Liver (tissue), 3 donors: Measurements from ENCODE around the gene MAP3K3.

ENCODE experiments used
- CTCF ChIP-seq: fragments of 150-350 bp; IDR thresholded peaks from 2 replicates; pipeline ENCODE4 v1.5.1; 2017; ENCODE audit warnings: improper control_type of control experiment, low read depth, low read length; ENCODE audit not compliant: missing input control
- FOXA1 ChIP-seq: IDR thresholded peaks from 2 replicates; pipeline ENCODE4 v1.6.1; 2016; ENCODE audit warnings: antibody characterized with exemption
- REST ChIP-seq: IDR thresholded peaks from 2 replicates; pipeline ENCODE4 v1.6.1; 2016; ENCODE audit warnings: antibody characterized with exemption, mild to moderate bottlenecking
- RXRA ChIP-seq, 2 donors: IDR thresholded peaks; 2 replicates each; pipeline ENCODE4 v1.6.1; 2017 to 2018; ENCODE audit warnings: antibody characterized with exemption in 2 of 2, mild to moderate bottlenecking in 1 of 2
- SP1 ChIP-seq: IDR thresholded peaks from 2 replicates; pipeline ENCODE4 v1.6.1; 2018; ENCODE audit warnings: antibody characterized with exemption, mild to moderate bottlenecking
- TAF1 ChIP-seq: conservative IDR thresholded peaks from 2 replicates; pipeline ENCODE4 v1.6.1; 2016; ENCODE audit warnings: antibody characterized with exemption, mild to moderate bottlenecking
- donor health status: healthy.
- donor health status: healthy.

- peak; percentile 77 for TF ChIP-seq REST
- peak; percentile 84 for TF ChIP-seq TAF1
- peak; percentile 7 for TF ChIP-seq CTCF
- TF ChIP-seq SP1, result peak; percentile 96
- TF ChIP-seq RXRA (IDR thresholded peaks at IDR 0.05), result peak; percentile 29 to 54
- peak; percentile 12 for TF ChIP-seq FOXA1
Measured at GRCh38 chr17:63621684-63622573, at the start of gene MAP3K3.
